Loucy (cell line): Measurements from ENCODE around the gene KIF3B.

ENCODE experiments used
- H2AFZ ChIP-seq: fragments of 200-600 bp; sonication (generic); 2 replicates; pipeline ENCODE4 v1.6.0; 2016; ENCODE audit warnings: antibody characterized with exemption, mild to moderate bottlenecking, low read length, moderate library complexity
- H3F3A ChIP-seq: fragments of 200-600 bp; 2 replicates; pipeline ENCODE4 v1.6.0; 2016; ENCODE audit warnings: antibody characterized with exemption, low read depth, mild to moderate bottlenecking
- H3K27me3 ChIP-seq: fragments of 200-600 bp; sonication (generic); 2 replicates; pipeline ENCODE4 v1.6.1; 2014; ENCODE audit warnings: low read length, mild to moderate bottlenecking; ENCODE audit not compliant: insufficient read depth, poor library complexity, severe bottlenecking
- H3K36me3 ChIP-seq: fragments of 200-600 bp; sonication (generic); 2 replicates; pipeline ENCODE4 v1.6.1; 2016; ENCODE audit warnings: low read length; ENCODE audit not compliant: insufficient read depth
- H3K4me1 ChIP-seq: fragments of 200-600 bp; sonication (generic); 2 replicates; pipeline ENCODE4 v1.5.1; 2014; ENCODE audit warnings: low read length, mild to moderate bottlenecking; ENCODE audit not compliant: insufficient read depth, poor library complexity, severe bottlenecking
- H3K4me2 ChIP-seq: fragments of 200-600 bp; sonication (generic); 2 replicates; pipeline ENCODE4 v1.6.0; 2014; ENCODE audit warnings: antibody characterized with exemption, low read length, low read depth, mild to moderate bottlenecking; ENCODE audit not compliant: poor library complexity, severe bottlenecking
- H3K4me3 ChIP-seq: fragments of 200-600 bp; sonication (generic); 2 replicates; pipeline ENCODE4 v1.5.1; 2014; ENCODE audit warnings: low read length, mild to moderate bottlenecking, mixed read lengths; ENCODE audit not compliant: poor library complexity, severe bottlenecking
- H3K79me2 ChIP-seq: fragments of 200-600 bp; sonication (generic); 2 replicates; pipeline ENCODE4 v1.6.1; 2014; ENCODE audit warnings: low read length; ENCODE audit not compliant: insufficient read depth
- H3K9ac ChIP-seq: fragments of 200-600 bp; sonication (generic); 2 replicates; pipeline ENCODE4 v1.6.0; 2014; ENCODE audit warnings: mild to moderate bottlenecking, low read depth, low read length, moderate library complexity; ENCODE audit not compliant: poor library complexity, severe bottlenecking
- H3K9me2 ChIP-seq: fragments of 200-600 bp; sonication (generic); replicated peaks from 2 replicates; pipeline ENCODE4 v1.6.1; 2016; ENCODE audit warnings: low read depth, low read length, mixed read lengths
- H3K9me3 ChIP-seq: fragments of 200-600 bp; sonication (generic); 2 replicates; pipeline ENCODE4 v1.6.1; 2014; ENCODE audit warnings: mild to moderate bottlenecking, antibody characterized with exemption, low read length, low read depth; ENCODE audit not compliant: insufficient read depth
- H4K20me1 ChIP-seq: fragments of 200-600 bp; sonication (generic); 2 replicates; pipeline ENCODE4 v1.6.0; 2014; ENCODE audit warnings: antibody characterized with exemption, low read length, mild to moderate bottlenecking; ENCODE audit not compliant: insufficient read depth, poor library complexity, severe bottlenecking
- EZH2phosphoT487 ChIP-seq: fragments of 200-600 bp; IDR thresholded peaks from 2 replicates; pipeline ENCODE4 v1.6.1; 2018; ENCODE audit warnings: antibody characterized with exemption, mild to moderate bottlenecking, moderate library complexity, borderline replicate concordance
- TF ChIP-seq, protein P1 (sequence below): fragments of 200-600 bp; sonication (generic); conservative IDR thresholded peaks from 2 replicates; pipeline ENCODE4 v1.5.1; 2014; ENCODE audit warnings: mild to moderate bottlenecking, antibody characterized with exemption, low read length

Gene KIF3B

GRCh38 chr20:32294071-32294470 is 16.6 kb downstream of the KIF3B start:
- Histone ChIP-seq H3K9ac (no peak overlapping the region), H3K79me2 (no peaks in the 10 kb centered on the region), H3K27me3 (no peaks in the 10 kb centered on the region), H3K4me3 (no peak overlapping the region), H3K4me1 (no peaks in the 10 kb centered on the region), H3K9me2 (no peaks in the 10 kb centered on the region), H3K36me3 (no peaks in the 10 kb centered on the region), H2AFZ (no peak overlapping the region), H3K9me3 (no peaks in the 10 kb centered on the region), H3F3A (no peaks in the 10 kb centered on the region), H4K20me1 (no peaks in the 10 kb centered on the region), H3K4me2 (no peak overlapping the region)
- no peak for TF ChIP-seq EZH2phosphoT487
- TF ChIP-seq, protein P1, sequence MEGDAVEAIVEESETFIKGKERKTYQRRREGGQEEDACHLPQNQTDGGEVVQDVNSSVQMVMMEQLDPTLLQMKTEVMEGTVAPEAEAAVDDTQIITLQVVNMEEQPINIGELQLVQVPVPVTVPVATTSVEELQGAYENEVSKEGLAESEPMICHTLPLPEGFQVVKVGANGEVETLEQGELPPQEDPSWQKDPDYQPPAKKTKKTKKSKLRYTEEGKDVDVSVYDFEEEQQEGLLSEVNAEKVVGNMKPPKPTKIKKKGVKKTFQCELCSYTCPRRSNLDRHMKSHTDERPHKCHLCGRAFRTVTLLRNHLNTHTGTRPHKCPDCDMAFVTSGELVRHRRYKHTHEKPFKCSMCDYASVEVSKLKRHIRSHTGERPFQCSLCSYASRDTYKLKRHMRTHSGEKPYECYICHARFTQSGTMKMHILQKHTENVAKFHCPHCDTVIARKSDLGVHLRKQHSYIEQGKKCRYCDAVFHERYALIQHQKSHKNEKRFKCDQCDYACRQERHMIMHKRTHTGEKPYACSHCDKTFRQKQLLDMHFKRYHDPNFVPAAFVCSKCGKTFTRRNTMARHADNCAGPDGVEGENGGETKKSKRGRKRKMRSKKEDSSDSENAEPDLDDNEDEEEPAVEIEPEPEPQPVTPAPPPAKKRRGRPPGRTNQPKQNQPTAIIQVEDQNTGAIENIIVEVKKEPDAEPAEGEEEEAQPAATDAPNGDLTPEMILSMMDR = no peak

- Histone ChIP-seq H3K9ac (no peak overlapping the region), H3K9me3 (no peaks in the 10 kb centered on the region), H3K4me1 (no peaks in the 10 kb centered on the region), H3F3A (no peaks in the 10 kb centered on the region), H3K9me2 (no peaks in the 10 kb centered on the region), H3K79me2 (no peaks in the 10 kb centered on the region), H3K4me2 (no peak overlapping the region), H4K20me1 (no peaks in the 10 kb centered on the region), H3K4me3 (no peak overlapping the region), H2AFZ (no peak overlapping the region), H3K36me3 (no peaks in the 10 kb centered on the region), H3K27me3 (no peaks in the 10 kb centered on the region)
- TF ChIP-seq EZH2phosphoT487 = no peak
- TF ChIP-seq, protein P1 = no peak
Observed at GRCh38 chr20:32296412-32296811, 19.0 kb downstream of the KIF3B start.

DNA sequence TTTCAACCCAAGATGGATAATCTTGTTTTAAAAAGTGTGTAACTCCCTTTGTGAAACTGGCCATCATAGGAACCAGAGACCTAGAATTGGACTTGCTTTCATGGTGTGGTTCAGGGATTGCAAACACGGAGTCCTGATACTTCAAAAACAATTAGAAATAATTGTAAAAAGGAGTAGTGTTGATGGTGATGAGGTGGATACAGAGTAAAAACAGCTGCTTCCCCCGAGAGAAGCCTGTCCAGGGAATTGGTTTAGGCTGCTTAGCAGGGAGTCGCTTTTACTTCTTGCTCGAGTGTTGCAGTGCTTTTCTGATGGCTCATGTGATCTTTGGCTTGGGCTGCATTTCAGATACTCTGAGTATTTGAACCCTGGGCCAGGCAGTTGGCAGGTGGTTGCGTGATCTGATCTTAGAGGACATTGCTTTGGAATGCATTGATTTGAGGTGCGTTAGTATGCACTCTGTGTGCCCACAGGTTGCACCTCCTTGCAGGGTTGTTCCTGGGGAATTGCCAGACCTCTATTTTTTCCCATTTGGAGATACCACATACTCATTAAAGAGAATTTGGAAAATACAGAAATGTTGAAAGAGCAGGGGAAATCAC is 19.5 kb downstream of the KIF3B start:
- no peak overlapping the region for H3K9ac ChIP-seq
- TF ChIP-seq EZH2phosphoT487 = no peak
- TF ChIP-seq, protein P1 = no peak
- H3K36me3 ChIP-seq = no peaks in the 10 kb centered on the region
- no peak overlapping the region for H3K4me3 ChIP-seq
- H3K4me2 ChIP-seq = no peak overlapping the region
- no peak overlapping the region for H2AFZ ChIP-seq
- no peaks in the 10 kb centered on the region for H3K4me1 ChIP-seq
- H3K9me2 ChIP-seq = no peaks in the 10 kb centered on the region
- no peaks in the 10 kb centered on the region for H3K79me2 ChIP-seq
- H3K9me3 ChIP-seq = no peaks in the 10 kb centered on the region
- no peaks in the 10 kb centered on the region for H3F3A ChIP-seq
- H3K27me3 ChIP-seq = no peaks in the 10 kb centered on the region
- no peaks in the 10 kb centered on the region for H4K20me1 ChIP-seq
